Measurements from ENCODE around the gene IL36RN.

- TF ChIP-seq CTCF (IDR thresholded peaks at IDR 0.05): no peak
- TF ChIP-seq POLR2A (IDR thresholded peaks at IDR 0.05): no peak
Observed at GRCh38 chr2:113034016-113034415, 25.0 kb upstream of the IL36RN start.
